GM12878 (cell line): ENCODE results near the gene SLC45A3. TPM values are rescaled to one million over a fixed set of nuclear protein-coding genes. Genes with fewer than 3 reads are reported as not detected.

Experiments
- CHD4 ChIP-seq: fragments of 200-600 bp; sonication (generic); IDR thresholded peaks from 2 replicates; pipeline ENCODE4 v1.6.1; 2016; ENCODE audit warnings: mild to moderate bottlenecking
- CREM ChIP-seq: IDR thresholded peaks from 2 replicates; pipeline ENCODE4 v1.6.1; 2014; ENCODE audit warnings: antibody characterized with exemption, low read depth
- EED ChIP-seq: sonication (generic); IDR thresholded peaks from 2 replicates; pipeline ENCODE4 v1.6.1; 2016; ENCODE audit warnings: antibody characterized with exemption, low read depth
- ESRRA ChIP-seq: IDR thresholded peaks from 2 replicates; pipeline ENCODE4 v1.6.1; 2012; ENCODE audit warnings: mild to moderate bottlenecking, low read length, improper control_type of control experiment
- FOXK2 ChIP-seq: fragments of 450-650 bp; IDR thresholded peaks from 2 replicates; pipeline ENCODE4 v1.6.1; 2017; ENCODE audit warnings: mild to moderate bottlenecking, moderate library complexity
- FOXM1 ChIP-seq: IDR thresholded peaks from 2 replicates; pipeline ENCODE4 v1.6.1; 2012; ENCODE audit warnings: low read depth, mild to moderate bottlenecking, inconsistent platforms, low read length, moderate library complexity
- POLR2AphosphoS5 ChIP-seq: IDR thresholded peaks from 2 replicates; pipeline ENCODE4 v1.6.1; 2011; ENCODE audit warnings: mild to moderate bottlenecking, low read length, inconsistent platforms
- POU2F2 ChIP-seq: IDR thresholded peaks from 3 replicates; pipeline ENCODE4 v1.6.1; 2011; ENCODE audit warnings: low read depth, mild to moderate bottlenecking, low read length, borderline replicate concordance
- RAD21 ChIP-seq: IDR thresholded peaks from 2 replicates; pipeline ENCODE4 v1.6.1; 2011; ENCODE audit warnings: mild to moderate bottlenecking, low read depth, low read length, moderate library complexity; ENCODE audit not compliant: insufficient read depth
- RUNX3 ChIP-seq: IDR thresholded peaks from 2 replicates; pipeline ENCODE4 v1.6.1; 2012; ENCODE audit warnings: low read length, inconsistent platforms
- SMAD5 ChIP-seq: IDR thresholded peaks from 2 replicates; pipeline ENCODE4 v1.6.1; 2016; ENCODE audit warnings: antibody characterized with exemption, low read depth
- SREBF2 ChIP-seq: IDR thresholded peaks from 2 replicates; pipeline ENCODE4 v1.6.1; 2012; ENCODE audit warnings: mild to moderate bottlenecking, low read length
- SRF ChIP-seq, 2 experiments: IDR thresholded peaks; 2 replicates each; pipeline ENCODE4 v1.6.1; 2011; ENCODE audit warnings: low read depth in 2 of 2, low read length in 2 of 2, mild to moderate bottlenecking in 1 of 2, moderate library complexity in 1 of 2
- STAT1 ChIP-seq: fragments of 450-650 bp; conservative IDR thresholded peaks from 2 replicates; pipeline ENCODE4 v1.6.1; 2014; ENCODE audit warnings: antibody characterized with exemption, mild to moderate bottlenecking
- ZNF384 ChIP-seq: IDR thresholded peaks from 2 replicates; pipeline ENCODE4 v1.6.1; 2012; ENCODE audit warnings: low read depth, mild to moderate bottlenecking, low read length, improper control_type of control experiment, borderline replicate concordance
- polyA plus RNA-seq, 11 experiments: library from polyadenylated mRNA; depleted of rRNA in 4 of 11; unstranded in 6 of 11; stranded (reverse) in 5 of 11; fragments of >200 nt; fragmentation: Nextera tagmentation in 4 of 11; fragmentation: Illumina TruSeq in 1 of 11; extraction: Ambion mirVana in 4 of 11; extraction: Trizol in 1 of 11; gene quantifications; 1 replicate in 1 of 11; 2 replicates in 10 of 11; pipeline versions ENCODE4 v1.2.1 to v1.2.3, GENCODE V29; 2011 to 2016; ENCODE audit warnings: inconsistent platforms in 2 of 11, missing spikeins in 2 of 11, low read depth in 1 of 11
- total RNA-seq, 4 experiments: library from RNA; depleted of rRNA in 3 of 4; stranded (reverse); fragments of >200 nt in 3 of 4; fragmentation: Illumina TruSeq in 1 of 4; extraction: Trizol in 1 of 4; gene quantifications; 2 replicates each; pipeline versions ENCODE4 v1.2.1 to v1.2.3, GENCODE V29; 2013 to 2021
- TF ChIP-seq, protein P1 (sequence below): fragments of 450-650 bp; IDR thresholded peaks from 2 replicates; pipeline ENCODE4 v1.6.1; 2017; ENCODE audit warnings: mild to moderate bottlenecking
- TF ChIP-seq, protein P2 (sequence below): IDR thresholded peaks from 2 replicates; pipeline ENCODE4 v1.6.1; 2012; ENCODE audit warnings: low read depth, low read length, improper control_type of control experiment
- TF ChIP-seq, protein P3 (sequence below): IDR thresholded peaks from 2 replicates; pipeline ENCODE4 v1.6.1; 2012; ENCODE audit warnings: improper control_type of control experiment, low read depth, low read length; ENCODE audit not compliant: insufficient replicate concordance
- TF ChIP-seq, protein P4 (sequence below): fragments of 450-650 bp; IDR thresholded peaks from 2 replicates; pipeline ENCODE4 v1.6.1; 2017; ENCODE audit warnings: antibody characterized with exemption, mild to moderate bottlenecking, moderate library complexity

Gene SLC45A3
- total and polyA plus RNA-seq, 10 of the 15 experiments (the other 5 are each of a cell fraction or from before 2014, with no cell fraction given) = 0.26 to 10.3 (median 4.1) TPM

DNA sequence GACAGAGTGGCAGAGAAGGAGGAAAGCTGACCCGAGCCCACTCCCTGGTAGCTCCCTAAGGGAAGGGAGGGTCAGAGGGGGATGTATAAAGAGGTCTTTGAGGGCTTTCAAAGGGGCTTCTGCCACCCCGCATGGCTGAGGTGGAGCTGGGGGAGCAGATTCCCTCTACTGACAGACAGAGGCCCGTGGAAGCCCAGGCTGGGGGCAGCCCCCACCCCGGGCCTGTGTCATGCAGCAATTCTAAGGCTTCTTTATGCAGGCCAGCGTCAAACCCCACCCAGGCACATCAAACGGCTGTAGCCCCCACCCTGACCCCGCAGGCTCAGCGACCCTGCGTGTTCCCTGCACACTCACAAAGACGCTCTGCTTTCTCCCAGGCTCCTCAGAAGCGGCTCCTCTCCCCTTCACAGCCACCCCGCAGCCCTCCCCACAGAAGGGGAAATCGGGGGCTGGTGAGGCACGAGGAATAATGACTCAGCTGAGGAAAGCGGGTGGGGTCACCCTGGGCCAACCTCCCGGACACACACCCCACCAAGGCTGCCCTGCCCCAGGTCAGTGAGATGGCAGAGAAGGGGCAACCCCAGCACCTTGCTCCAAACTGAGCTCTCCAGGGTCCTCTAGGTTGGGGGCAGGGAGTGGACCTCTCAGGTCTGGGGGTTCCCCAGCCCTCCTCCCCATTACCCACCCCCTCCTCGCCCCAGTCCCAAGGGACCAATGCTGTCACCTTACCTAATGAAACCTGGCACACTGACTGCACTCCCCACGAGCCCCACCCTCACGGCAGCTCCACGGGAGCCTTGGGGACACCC, 10.8 kb downstream of the SLC45A3 start (continued):
- TF ChIP-seq, protein P1, sequence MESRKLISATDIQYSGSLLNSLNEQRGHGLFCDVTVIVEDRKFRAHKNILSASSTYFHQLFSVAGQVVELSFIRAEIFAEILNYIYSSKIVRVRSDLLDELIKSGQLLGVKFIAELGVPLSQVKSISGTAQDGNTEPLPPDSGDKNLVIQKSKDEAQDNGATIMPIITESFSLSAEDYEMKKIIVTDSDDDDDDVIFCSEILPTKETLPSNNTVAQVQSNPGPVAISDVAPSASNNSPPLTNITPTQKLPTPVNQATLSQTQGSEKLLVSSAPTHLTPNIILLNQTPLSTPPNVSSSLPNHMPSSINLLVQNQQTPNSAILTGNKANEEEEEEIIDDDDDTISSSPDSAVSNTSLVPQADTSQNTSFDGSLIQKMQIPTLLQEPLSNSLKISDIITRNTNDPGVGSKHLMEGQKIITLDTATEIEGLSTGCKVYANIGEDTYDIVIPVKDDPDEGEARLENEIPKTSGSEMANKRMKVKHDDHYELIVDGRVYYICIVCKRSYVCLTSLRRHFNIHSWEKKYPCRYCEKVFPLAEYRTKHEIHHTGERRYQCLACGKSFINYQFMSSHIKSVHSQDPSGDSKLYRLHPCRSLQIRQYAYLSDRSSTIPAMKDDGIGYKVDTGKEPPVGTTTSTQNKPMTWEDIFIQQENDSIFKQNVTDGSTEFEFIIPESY = no peak
- TF ChIP-seq POLR2AphosphoS5 (peak; percentile 76), CHD4 (no peak), RUNX3 (peak; percentile 47), SRF (IDR thresholded peaks at IDR 0.05; ENCODE audit: low read depth in 2 of 2, low read length in 2 of 2) (no peak), STAT1 (no peak), RAD21 (no peak), CREM (0 out of 2 replicates have a peak, but pooled peaks have one; percentile 23), POU2F2 (no peak), EED (peak; percentile 21; the same call in 1 of the 2 replicates), SREBF2 (no peak), SMAD5 (no peak), ZNF384 (no peak), FOXM1 (no peak), ESRRA (no peak), FOXK2 (no peak)
- TF ChIP-seq, protein P2, sequence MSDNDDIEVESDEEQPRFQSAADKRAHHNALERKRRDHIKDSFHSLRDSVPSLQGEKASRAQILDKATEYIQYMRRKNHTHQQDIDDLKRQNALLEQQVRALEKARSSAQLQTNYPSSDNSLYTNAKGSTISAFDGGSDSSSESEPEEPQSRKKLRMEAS = no peak
- TF ChIP-seq, protein P3, sequence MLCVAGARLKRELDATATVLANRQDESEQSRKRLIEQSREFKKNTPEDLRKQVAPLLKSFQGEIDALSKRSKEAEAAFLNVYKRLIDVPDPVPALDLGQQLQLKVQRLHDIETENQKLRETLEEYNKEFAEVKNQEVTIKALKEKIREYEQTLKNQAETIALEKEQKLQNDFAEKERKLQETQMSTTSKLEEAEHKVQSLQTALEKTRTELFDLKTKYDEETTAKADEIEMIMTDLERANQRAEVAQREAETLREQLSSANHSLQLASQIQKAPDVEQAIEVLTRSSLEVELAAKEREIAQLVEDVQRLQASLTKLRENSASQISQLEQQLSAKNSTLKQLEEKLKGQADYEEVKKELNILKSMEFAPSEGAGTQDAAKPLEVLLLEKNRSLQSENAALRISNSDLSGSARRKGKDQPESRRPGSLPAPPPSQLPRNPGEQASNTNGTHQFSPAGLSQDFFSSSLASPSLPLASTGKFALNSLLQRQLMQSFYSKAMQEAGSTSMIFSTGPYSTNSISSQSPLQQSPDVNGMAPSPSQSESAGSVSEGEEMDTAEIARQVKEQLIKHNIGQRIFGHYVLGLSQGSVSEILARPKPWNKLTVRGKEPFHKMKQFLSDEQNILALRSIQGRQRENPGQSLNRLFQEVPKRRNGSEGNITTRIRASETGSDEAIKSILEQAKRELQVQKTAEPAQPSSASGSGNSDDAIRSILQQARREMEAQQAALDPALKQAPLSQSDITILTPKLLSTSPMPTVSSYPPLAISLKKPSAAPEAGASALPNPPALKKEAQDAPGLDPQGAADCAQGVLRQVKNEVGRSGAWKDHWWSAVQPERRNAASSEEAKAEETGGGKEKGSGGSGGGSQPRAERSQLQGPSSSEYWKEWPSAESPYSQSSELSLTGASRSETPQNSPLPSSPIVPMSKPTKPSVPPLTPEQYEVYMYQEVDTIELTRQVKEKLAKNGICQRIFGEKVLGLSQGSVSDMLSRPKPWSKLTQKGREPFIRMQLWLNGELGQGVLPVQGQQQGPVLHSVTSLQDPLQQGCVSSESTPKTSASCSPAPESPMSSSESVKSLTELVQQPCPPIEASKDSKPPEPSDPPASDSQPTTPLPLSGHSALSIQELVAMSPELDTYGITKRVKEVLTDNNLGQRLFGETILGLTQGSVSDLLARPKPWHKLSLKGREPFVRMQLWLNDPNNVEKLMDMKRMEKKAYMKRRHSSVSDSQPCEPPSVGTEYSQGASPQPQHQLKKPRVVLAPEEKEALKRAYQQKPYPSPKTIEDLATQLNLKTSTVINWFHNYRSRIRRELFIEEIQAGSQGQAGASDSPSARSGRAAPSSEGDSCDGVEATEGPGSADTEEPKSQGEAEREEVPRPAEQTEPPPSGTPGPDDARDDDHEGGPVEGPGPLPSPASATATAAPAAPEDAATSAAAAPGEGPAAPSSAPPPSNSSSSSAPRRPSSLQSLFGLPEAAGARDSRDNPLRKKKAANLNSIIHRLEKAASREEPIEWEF = no peak
- TF ChIP-seq, protein P4, sequence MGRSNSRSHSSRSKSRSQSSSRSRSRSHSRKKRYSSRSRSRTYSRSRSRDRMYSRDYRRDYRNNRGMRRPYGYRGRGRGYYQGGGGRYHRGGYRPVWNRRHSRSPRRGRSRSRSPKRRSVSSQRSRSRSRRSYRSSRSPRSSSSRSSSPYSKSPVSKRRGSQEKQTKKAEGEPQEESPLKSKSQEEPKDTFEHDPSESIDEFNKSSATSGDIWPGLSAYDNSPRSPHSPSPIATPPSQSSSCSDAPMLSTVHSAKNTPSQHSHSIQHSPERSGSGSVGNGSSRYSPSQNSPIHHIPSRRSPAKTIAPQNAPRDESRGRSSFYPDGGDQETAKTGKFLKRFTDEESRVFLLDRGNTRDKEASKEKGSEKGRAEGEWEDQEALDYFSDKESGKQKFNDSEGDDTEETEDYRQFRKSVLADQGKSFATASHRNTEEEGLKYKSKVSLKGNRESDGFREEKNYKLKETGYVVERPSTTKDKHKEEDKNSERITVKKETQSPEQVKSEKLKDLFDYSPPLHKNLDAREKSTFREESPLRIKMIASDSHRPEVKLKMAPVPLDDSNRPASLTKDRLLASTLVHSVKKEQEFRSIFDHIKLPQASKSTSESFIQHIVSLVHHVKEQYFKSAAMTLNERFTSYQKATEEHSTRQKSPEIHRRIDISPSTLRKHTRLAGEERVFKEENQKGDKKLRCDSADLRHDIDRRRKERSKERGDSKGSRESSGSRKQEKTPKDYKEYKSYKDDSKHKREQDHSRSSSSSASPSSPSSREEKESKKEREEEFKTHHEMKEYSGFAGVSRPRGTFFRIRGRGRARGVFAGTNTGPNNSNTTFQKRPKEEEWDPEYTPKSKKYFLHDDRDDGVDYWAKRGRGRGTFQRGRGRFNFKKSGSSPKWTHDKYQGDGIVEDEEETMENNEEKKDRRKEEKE = no peak
